Stomach (tissue), 9 donors: Measurements from ENCODE around the gene USP46. TPM values are rescaled to one million over a fixed set of nuclear protein-coding genes. Genes with fewer than 3 reads are reported as not detected.

Experiments
- DNase-seq, 2 donors: peaks; one replicate each; pipeline versions ENCODE4 v3.0.0 to v3.0.0-alpha.2; 2013 to 2019
- H3K27ac ChIP-seq, 5 donors: fragments of 200-600 bp in 4 of 5; sonication (generic) in 4 of 5; one replicate each; pipeline ENCODE4 v1.5.1; 2013 to 2019; ENCODE audit warnings: mild to moderate bottlenecking in 1 of 5, moderate library complexity in 1 of 5
- H3K27me3 ChIP-seq, 3 donors: fragments of 200-600 bp; sonication (generic); one replicate each; pipeline ENCODE4 v1.5.1; 2017 to 2019; ENCODE audit warnings: mixed run types in 1 of 3
- H3K36me3 ChIP-seq, 4 donors: fragments of 200-600 bp; sonication (generic); 1 replicate in 3 of 4; 2 replicates in 1 of 4; pipeline ENCODE4 v1.5.1; 2016 to 2019
- H3K4me1 ChIP-seq, 4 donors: fragments of 200-600 bp; sonication (generic); one replicate each; pipeline ENCODE4 v1.5.1; 2016 to 2019
- H3K4me3 ChIP-seq, 4 donors: fragments of 200-600 bp; sonication (generic) in 3 of 4; one replicate each; pipeline ENCODE4 v1.5.1; 2016 to 2019; ENCODE audit warnings: mild to moderate bottlenecking in 1 of 4
- H3K9me3 ChIP-seq, 4 donors: fragments of 200-600 bp; sonication (generic); one replicate each; pipeline ENCODE4 v1.5.1; 2016 to 2019
- EP300 ChIP-seq: sonication (generic); formaldehyde crosslinking; IDR thresholded peaks from one replicate; pipeline ENCODE4 v1.6.1; 2017; ENCODE audit warnings: antibody characterized with exemption
- POLR2A ChIP-seq, 4 donors: fragments of 450-650 bp; IDR thresholded peaks; one replicate each; pipeline ENCODE4 v1.6.1; 2016; ENCODE audit warnings: antibody characterized with exemption in 4 of 4, control low read depth in 2 of 4, mild to moderate bottlenecking in 1 of 4, moderate library complexity in 1 of 4
- POLR2AphosphoS5 ChIP-seq, 3 donors: sonication (generic); formaldehyde crosslinking; IDR thresholded peaks; one replicate each; pipeline ENCODE4 v1.6.1; 2016; ENCODE audit warnings: antibody characterized with exemption in 3 of 3
- WGBS, 5 donors: extraction: QIAGEN DNeasy Blood & Tissue Kit in 3 of 5; methylation state at CpG; one replicate each; pipeline versions ENCODE4 v1.1.5 to v1.1.7; 2013 to 2018; 5-methylcytosine and 5-hydroxymethylcytosine counted together
- intact Hi-C: fragments of 100-400 bp; cut with DNase I; formaldehyde crosslinking; loops from one replicate; pipeline ENCODE4 v1.15.1; 2023; ENCODE audit warnings: low total_unique reads
- polyA plus RNA-seq, 3 donors: library from polyadenylated mRNA; stranded (reverse); fragments of 200-250 nt; gene quantifications; one replicate each; pipeline ENCODE4 v1.2.3, GENCODE V29; 2013
- total RNA-seq, 5 donors: library from RNA; depleted of rRNA; stranded (reverse); fragments of >200 nt; gene quantifications; one replicate each; pipeline versions ENCODE4 v1.1.0 to v1.2.3, GENCODE V29; 2014 to 2016
- TF ChIP-seq, protein P1 (sequence below), 7 experiments: fragments of 450-650 bp in 4 of 7; fragments of 200-600 bp in 3 of 7; sonication (generic) in 3 of 7; IDR thresholded peaks; one replicate each; pipeline ENCODE4 v1.5.1; 2016 to 2019; ENCODE audit warnings: antibody characterized with exemption in 7 of 7, control low read depth in 2 of 7, mild to moderate bottlenecking in 1 of 7
- donor health status: healthy with polysubstance abuse.
- donor health status: Bipolar disorder and iron deficiency.
- donor health status: healthy.

The USP46 gene
- total and polyA plus RNA-seq, 8 donors = 2.7 to 36.5 (median 7.0) TPM

DNA sequence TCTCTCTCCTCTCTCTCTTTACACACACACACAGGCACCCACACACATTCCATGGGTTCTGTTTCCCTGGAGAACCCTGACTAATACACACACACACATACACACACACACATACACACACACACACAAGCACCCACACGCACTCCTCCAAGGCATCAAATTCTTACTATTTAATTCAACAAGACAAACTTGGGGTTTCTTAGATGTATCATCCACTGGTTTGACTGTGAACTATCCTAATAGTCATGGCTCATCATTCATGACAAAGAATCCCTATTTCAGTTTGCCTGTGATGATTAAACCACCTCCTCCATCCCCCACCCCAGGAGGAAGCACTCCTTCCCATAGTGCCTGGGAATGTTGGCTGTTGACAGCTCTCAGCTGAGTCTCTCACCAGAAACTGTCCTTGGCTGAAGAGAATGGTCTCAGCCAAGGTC, 98.2 kb downstream of the USP46 start:
- H3K9me3 ChIP-seq = no peaks in the 10 kb centered on the region
- no peak overlapping the region for H3K4me3 ChIP-seq
- 83 to 94% (median 92%) methylated on average over 1 of the region's 1 CpG for WGBS, 5 donors
- no peak for TF ChIP-seq EP300
- TF ChIP-seq POLR2A (IDR thresholded peaks at IDR 0.05) = no peak
- TF ChIP-seq, protein P1, sequence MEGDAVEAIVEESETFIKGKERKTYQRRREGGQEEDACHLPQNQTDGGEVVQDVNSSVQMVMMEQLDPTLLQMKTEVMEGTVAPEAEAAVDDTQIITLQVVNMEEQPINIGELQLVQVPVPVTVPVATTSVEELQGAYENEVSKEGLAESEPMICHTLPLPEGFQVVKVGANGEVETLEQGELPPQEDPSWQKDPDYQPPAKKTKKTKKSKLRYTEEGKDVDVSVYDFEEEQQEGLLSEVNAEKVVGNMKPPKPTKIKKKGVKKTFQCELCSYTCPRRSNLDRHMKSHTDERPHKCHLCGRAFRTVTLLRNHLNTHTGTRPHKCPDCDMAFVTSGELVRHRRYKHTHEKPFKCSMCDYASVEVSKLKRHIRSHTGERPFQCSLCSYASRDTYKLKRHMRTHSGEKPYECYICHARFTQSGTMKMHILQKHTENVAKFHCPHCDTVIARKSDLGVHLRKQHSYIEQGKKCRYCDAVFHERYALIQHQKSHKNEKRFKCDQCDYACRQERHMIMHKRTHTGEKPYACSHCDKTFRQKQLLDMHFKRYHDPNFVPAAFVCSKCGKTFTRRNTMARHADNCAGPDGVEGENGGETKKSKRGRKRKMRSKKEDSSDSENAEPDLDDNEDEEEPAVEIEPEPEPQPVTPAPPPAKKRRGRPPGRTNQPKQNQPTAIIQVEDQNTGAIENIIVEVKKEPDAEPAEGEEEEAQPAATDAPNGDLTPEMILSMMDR (IDR thresholded peaks at IDR 0.05) = no peak
- no peak for TF ChIP-seq POLR2AphosphoS5 (IDR thresholded peaks at IDR 0.05)
- no peaks in the 10 kb centered on the region for H3K4me1 ChIP-seq
- no peak overlapping the region for H3K27ac ChIP-seq
- H3K36me3 ChIP-seq = no peaks in the 10 kb centered on the region
- no peak for DNase-seq
- H3K27me3 ChIP-seq = no peaks in the 10 kb centered on the region
- intact Hi-C loops = no loop called here

GRCh38 chr4:52555356-52555716, 103.8 kb downstream of the USP46 start:
- Histone ChIP-seq H3K9me3 (no peaks in the 10 kb centered on the region), H3K36me3 (no peaks in the 10 kb centered on the region), H3K4me1 (no peaks in the 10 kb centered on the region), H3K4me3 (no peak overlapping the region), H3K27me3 (no peaks in the 10 kb centered on the region), H3K27ac (no peak overlapping the region)
- TF ChIP-seq EP300 (no peak), POLR2AphosphoS5 (IDR thresholded peaks at IDR 0.05) (no peak), POLR2A (IDR thresholded peaks at IDR 0.05) (no peak)
- TF ChIP-seq, protein P1 (IDR thresholded peaks at IDR 0.05) = no peak
- intact Hi-C loops = no loop called here
- 42 to 61% (median 44%) methylated on average over 7 of the region's 7 CpGs for WGBS, 5 donors
- DNase-seq = no peak

DNA sequence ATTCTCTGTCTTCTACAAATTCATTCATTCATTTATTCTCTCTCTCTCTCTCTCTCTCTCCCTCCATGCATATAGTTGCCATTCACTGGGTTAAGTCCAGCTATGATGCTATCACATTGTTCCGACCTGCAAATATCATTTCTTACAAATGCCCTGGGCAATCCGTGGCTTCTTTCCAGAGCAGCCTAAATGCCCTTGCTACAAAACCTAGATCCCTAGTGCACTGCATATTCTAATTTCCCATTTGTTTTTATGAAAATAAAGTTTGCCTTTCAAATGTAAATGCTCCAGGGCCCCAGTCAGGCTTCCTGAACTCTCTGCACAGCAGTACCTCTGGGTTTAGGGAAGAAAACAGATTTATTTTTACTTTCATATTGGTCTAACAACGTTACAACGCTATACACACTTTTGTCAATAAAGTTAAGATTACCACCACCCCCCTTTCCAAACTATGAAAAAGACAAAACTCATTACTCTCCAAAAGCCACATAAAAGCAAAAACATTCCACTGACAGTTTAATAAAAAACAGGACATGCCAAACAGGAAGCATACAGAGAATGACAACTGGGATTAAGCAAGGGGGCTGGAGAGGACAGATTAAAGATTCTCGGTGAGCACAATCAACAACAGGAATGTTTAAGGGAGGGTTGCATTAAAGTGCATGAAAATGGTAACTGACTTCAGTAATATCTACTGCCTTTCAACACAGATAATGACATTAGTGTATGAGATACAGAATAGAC, 104.3 kb downstream of the USP46 start:
- no peak for DNase-seq
- intact Hi-C loops = no loop called here
- H3K36me3 ChIP-seq = no peaks in the 10 kb centered on the region
- H3K4me3 ChIP-seq = no peak overlapping the region
- H3K4me1 ChIP-seq = no peaks in the 10 kb centered on the region
- no peaks in the 10 kb centered on the region for H3K27me3 ChIP-seq
- H3K9me3 ChIP-seq = no peaks in the 10 kb centered on the region
- TF ChIP-seq EP300 = no peak
- TF ChIP-seq POLR2AphosphoS5 (IDR thresholded peaks at IDR 0.05) = no peak
- TF ChIP-seq, protein P1 (IDR thresholded peaks at IDR 0.05) = no peak
- no peak for TF ChIP-seq POLR2A (IDR thresholded peaks at IDR 0.05)
- H3K27ac ChIP-seq = no peak overlapping the region
- 26 to 37% (median 31%) methylated on average over 5 of the region's 5 CpGs for WGBS, 5 donors

DNA sequence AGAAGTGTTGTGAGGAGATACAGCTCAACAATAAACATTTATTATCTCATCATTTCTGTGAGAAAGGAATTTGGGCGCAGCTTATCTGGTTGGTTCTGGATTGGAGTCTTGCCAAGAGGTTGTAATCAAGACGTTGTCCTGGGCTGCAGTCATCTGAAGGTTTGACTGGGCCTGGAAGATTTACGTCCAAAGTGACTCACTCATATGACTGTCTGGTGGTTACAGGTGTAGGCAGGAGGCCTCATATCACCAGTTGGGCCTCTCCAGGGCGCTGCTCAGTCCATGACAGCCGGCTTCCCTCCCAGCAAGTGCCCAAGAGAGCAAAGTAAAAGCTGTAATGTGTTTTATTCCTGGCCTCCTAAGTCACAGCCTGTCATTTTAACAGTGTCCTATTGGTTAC, 106.3 kb downstream of the USP46 start:
- WGBS, 5 donors = 66 to 70% (median 66%) methylated on average over 5 of the region's 5 CpGs
- intact Hi-C loops = no loop called here

More for the DNA sequence above, 106.3 kb downstream of the USP46 start:
- DNase-seq = no peak
- Histone ChIP-seq H3K4me1 (no peaks in the 10 kb centered on the region), H3K9me3 (no peaks in the 10 kb centered on the region), H3K36me3 (no peaks in the 10 kb centered on the region), H3K27ac (no peak overlapping the region), H3K27me3 (no peaks in the 10 kb centered on the region), H3K4me3 (no peak overlapping the region)
- TF ChIP-seq, protein P1 (IDR thresholded peaks at IDR 0.05) = no peak
- TF ChIP-seq POLR2A (IDR thresholded peaks at IDR 0.05) = no peak
- TF ChIP-seq POLR2AphosphoS5 (IDR thresholded peaks at IDR 0.05) = no peak
- no peak for TF ChIP-seq EP300
